GM19395 (cell line): ENCODE data around the gene VDAC1.
A peak's percentile ranks its signal among the peaks of the same experiment; 100 is the strongest.

Source experiments
- ATAC-seq: cut with Tn5 transposase; IDR thresholded peaks from one replicate; pipeline ENCODE4 v1.9.1; 2021; ENCODE audit warnings: mild to moderate bottlenecking, moderate library complexity; ENCODE audit not compliant: unreplicated experiment

Gene VDAC1

GRCh38 chr5:134025786-134026185 lies 21.0 kb upstream of the VDAC1 start:
- ATAC-seq, result no peak

- no peak for ATAC-seq
These were observed 20.0 kb upstream of the VDAC1 start for GRCh38 chr5:134024811-134025210.

DNA sequence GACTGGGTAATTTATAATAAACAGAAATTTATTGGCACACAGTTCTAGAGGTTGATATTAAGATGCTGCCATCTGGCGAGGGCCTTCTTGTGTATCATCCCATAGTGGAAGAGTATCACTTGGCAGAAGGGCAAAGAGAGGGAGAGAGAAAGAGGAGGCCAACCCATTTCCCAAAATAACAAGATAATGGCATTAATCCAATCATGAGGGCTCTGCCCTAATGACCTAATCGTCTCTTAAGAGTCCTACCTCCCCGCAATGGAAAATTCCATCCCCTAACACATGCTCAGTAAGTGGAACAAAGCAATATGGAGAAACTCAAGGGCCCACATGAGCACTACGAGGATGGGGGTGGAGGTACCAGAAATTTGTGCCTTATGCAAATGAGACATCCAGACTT lies 17.6 kb upstream of the VDAC1 start:
- no peak for ATAC-seq

DNA sequence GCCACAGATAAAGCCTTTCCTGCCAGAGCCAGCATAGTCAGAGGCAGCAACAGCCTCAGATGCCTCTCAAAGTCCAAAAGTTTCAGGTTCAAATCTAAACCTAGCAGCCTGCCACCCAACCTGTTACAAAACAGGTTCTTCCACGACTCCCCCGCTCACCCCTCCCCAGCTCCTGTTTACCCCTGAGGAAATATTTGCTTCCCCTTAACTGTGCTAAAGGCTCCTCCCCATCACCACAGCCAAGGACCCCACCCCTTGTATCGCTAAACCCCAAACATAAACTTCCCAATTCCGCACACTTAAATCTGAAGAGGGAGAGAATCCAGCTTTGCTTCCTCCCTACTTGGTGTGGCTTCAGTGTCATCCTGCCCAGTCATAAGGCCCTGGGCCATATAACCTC lies 15.4 kb upstream of the VDAC1 start:
- no peak for ATAC-seq

GRCh38 chr5:134019636-134020035 lies 14.9 kb upstream of the VDAC1 start:
- ATAC-seq, result no peak

GRCh38 chr5:134018986-134019316 lies 14.2 kb upstream of the VDAC1 start:
- no peak for ATAC-seq

DNA sequence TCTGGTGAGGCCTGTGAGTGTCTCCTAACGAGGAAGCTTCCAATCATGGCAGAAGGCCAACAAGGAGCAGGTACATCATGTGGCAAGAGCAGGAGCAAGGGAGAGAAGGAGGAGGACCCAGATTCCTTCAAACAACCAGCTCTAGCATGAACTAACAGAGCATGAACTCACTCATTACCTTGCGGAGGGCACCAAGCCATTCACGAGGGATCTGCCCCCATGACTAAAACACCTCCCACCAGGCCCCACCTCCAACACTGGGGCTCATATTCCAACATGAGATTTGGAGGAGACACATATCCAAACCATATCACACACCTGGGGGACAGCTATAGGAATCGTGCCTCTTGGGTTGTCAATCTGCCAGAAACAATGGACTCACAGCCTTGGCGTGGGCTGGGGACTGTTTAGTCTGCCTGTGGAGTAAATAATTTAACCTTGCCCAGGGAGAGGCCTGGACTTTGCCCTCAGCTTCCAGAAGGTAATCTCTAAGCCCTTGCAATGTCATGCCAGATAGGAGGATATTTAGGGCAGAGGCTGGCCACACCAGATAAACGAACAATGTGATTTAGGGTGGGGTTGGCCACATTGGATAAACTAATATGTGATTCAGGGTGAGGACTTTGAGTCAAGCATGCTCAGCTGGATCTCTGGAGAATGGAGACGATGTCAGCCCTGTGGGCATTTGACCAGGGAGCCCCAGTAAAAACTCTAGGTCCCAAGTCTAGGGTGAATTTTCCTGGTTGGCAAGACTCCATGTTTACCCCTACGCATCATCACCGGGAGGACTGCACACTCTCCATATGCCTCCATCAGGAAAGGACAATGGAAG lies 13.6 kb upstream of the VDAC1 start:
- ATAC-seq, result no peak

DNA sequence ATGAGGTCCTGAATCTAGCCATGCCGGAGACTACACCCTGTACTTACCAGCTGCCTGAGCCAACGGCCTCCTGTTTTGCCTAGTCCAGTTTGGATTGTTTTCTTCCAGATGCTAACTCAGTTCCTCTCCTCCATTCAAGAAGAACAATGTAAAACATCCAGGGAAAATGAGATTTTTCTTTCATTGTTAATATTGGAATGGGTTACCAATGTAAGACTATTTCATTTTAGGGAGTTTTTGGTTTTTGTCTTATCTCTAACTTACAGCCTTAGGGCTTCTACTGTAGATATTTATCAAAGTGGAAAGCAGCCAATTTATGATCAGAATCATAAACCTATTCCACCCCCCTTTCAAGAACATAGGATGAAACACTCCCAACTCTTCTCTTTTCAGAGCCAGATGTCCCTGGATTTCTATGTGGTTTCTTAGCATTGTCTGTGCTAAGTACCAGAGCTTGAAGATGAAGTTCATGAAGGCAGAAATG lies 3.5 kb upstream of the VDAC1 start:
- ATAC-seq, result no peak

DNA sequence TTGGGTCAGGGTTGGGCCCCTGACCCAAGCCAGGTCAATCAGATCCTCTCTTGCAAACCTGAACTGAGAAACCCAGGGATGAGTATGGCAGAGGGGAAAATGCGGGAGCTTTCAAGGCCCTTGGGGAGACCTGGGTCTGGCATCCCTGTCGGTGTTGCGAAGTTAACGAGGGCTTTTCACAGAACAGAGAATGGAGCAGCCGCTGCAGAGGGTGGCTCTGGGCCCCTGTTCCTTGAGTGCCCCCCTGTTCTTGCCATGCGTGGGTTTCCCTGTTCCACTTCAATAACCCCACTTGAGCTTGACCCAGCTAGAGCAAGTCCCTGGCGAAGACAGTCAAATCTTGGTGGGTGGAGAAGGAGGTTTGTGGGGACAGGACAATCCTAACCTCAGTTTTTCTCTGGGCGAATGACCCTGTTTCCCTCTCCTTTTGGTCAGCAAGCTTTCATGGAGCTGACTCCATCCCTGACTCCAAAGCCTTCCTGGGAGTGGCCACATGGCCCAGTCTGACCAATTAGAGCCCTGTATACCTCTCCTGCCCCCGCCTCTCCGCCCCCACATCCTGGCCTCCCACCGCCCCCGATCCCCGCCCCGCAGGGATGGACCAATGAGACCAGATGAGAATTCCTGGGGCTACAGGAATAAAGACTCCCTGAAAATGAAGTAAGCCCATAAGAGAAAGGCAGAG lies 2.9 kb upstream of the VDAC1 start:
- no peak for ATAC-seq

DNA sequence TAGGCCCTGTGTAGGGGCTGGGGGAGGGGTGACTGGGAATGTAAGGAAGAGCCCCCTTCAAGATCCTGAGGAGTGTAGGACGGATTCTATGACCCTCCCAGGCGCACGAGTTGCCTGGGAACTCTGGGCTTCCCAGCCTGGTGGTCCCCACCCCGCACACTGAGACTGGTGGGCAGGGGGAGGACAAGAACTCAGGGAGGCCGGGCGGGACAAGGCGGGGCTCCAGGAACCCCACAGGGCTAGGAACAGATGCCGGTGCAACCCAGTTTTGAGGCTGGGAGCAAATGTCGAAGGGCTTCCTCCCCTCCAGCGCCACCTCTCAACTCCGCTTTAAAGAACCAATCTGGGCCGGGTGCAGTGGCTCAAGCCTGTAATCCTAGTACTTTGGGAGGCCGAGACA lies 1.3 kb upstream of the VDAC1 start:
- no peak for ATAC-seq

DNA sequence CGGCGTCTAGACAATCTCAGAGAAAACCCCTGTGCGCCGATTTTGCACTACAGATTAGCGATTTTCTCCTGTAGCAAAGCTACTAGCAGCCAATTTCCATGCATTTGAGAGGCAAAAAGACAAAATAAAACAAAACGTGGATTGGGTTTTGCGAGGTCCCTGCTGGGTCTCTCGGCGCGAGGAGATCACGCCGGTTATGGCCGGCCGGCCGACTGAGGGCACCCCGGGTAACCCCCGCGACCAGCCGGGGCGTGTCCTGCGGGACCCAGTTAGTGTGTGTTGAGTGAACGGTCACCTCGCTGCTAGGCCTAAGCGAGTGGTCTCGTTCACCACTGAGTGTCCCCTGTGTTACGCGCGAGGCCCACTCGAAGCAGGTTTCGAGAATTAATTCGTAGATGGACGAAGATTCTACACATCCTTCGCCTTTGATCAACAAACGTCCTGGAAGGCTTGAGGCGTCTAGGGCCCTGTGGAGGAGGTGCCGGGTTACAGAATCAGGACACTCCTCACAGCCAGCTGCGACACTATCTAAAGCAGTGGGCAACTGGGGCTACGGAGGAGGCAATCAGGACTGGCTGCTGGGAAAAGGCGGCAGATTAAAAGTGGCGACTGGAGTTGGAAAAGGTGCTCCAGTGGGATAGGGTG lies 764 bp upstream of the VDAC1 start:
- peak; percentile 19 for ATAC-seq

DNA sequence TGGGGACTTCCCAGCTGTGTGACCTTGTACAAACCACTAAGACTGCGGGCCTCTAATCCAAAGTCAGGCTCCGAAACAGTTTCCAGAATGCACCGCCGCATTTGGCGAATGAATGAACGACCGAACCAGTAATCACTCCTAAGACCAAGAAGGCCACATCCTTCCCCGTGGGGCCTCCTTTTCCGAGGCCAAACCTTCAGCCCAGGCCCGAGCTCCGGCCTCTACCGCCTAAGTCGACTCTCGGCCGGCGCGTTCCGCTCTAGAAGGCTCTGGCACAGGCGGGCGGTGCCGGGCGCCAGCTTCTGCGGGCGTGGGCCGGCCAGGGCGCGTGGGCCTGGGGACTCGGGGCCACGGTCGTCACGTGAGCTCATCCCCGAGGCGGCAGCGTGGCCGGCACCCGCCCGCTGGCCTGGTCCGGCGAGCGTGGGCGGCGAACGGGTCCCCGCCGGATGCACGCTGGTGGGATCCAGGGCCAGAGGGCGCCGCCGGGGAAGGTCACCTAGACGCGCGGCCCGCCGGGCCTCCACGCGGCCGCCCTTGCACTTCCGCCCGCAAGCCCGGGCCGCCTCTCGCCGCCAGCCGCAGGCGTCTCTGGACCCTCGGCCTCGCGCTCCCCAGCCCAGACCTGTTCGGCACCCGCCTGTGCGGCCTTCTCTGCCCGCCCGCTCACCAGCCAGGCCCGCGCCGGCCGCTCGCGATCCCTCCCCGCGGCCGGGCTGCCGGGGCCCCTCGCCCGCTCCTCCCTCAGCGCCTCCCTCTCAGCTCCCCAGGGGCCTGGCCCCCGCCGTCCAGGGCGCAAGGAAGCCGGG lies 754 bp downstream of the VDAC1 start:
- ATAC-seq, result peak; percentile 35

DNA sequence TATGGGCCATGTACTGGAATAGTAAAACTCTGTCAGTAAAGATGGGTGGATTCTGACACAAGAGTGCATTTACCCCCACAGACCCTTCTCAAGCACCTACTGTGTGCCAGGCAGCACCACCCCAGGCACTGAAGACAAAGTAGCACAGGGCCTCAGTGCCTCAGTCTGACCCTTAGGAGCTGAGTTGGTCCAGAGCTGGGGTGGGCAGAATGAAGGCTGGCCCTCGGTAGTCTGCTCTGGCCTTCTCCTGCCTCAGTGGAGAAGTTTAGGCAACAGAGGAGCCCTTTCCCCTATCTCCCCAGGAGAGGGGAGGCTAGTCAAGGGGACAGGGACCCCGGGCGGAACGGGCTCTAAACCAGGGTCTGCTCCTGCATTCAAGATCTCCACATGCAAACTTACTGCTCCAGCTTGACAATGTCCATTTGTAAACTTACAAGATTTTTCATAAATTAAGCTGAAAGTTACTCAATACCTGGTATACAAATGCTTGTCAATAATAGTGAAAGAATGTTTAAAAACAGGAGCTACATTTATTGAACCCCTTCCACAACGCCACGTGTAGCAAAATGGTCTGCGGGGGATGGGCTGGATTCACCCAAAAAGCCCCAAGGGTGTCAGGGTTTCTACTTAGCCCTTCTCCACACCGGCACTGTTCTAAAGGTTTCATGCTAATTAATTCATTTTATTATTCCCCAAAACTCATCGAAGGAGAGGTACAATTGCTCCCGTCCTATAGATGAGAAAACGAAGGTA lies 1.5 kb downstream of the VDAC1 start:
- ATAC-seq, result no peak

DNA sequence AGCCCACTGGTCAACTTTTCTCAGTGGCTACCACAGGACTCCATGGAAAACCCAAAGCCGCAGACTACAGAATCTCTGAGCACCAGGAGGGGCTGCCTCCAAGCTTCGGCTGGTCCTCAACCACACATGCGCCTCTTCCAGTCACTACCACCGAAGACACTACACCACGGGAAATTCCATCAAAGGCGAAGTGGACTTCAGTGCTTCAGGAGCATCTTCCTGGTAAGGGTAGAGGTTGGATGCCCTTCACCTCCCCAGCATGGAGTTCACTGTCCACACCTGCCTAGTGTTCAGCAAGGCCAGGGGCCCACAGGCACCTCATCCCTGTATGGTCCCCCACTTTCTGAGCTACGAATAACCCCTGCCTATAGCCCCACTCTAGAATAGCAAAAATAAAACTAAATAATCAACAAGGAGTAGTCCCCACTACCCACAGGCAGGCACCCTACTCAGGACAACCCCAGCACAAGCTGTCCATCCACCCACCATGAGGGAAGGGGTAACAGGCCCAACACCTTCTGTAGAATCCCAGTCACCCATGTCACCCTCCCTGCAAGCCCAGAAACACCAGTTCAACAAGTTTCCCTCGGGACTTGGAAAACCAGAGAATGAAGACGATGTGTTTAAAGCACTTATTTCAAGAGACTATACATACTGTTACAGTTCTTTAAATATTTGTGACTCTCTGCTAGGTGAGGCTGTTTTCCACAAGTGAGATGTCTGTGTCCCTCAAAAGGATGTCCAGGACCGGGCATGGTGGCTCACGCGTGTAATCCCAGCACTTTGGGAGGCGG lies 2.6 kb downstream of the VDAC1 start:
- no peak for ATAC-seq

- no peak for ATAC-seq
These were observed 3.9 kb downstream of the VDAC1 start for GRCh38 chr5:134000696-134001453.

DNA sequence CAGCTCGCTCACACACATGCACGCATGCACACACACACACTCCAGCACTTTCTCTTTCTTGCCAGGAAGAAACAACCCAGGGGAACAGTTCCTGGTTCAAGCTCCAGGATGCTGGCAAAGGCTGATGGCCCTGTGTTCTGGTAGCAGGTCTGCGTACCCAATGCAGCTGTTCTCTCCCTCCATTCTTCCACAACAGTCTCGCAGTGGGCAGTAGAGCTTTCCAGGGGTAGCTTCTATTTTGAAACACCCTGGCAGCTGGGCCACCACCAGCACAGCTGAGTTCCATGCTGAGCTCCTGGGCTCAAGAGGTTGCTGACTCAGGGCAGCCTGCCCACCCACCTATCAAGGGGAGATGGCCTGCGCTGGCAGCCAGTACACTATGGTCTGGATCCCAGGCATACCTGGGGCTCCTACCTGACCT lies 4.7 kb downstream of the VDAC1 start:
- ATAC-seq, result no peak

DNA sequence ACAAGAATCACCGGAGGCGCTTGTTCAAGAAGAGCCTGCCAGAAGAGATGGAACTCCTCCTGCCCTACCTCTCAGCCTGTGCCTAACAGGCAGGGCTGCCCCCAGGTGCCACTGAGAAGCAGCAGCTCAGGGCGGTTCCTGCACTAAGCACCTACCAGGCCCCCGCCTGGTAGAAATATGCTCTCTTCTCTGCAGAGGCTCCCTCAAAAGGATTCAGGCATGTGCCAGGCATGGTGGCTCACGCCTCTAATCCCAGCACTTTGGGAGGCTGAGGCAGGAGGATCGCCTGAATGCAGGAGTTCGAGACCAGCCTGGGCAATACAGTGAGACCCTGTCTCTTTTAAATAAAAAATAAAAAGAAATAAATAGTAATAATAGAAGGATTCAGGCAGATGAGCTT lies 6.0 kb downstream of the VDAC1 start:
- no peak for ATAC-seq

- ATAC-seq, result no peak
These were observed 6.7 kb downstream of the VDAC1 start for GRCh38 chr5:133998042-133998441.

DNA sequence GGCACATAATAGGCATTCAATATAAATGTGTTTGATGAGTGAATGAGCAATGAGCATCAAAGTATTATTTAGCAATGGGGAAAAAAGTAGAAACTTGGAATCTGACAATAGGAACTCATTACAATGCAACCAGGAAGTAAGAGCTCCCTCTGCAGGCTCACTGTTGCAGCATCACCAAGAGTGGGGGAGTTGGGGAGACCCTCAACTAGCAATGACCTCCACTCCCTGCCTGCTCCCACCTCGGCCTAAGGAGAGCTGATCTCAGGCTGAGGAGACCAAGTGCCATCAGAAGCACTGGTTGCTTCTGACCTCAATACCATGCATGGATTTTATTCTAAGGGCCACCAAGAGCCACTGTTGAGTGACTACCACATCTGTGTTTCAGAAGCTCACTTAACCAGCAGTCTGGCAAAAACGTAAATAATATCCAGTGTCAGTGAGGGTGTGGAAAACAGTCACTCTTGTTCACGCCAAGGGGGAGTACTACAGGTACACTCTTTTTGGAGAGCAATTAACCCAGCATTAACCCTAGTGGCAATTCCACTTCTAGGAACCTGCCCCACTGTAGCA lies 8.0 kb downstream of the VDAC1 start:
- no peak for ATAC-seq
